Lung (tissue), 12 donors: ENCODE measurements around the gene ITFG2. TPM values are rescaled to one million over a fixed set of nuclear protein-coding genes. Genes with fewer than 3 reads are reported as not detected.

Experiments
- ATAC-seq: fragments of 200-7000 bp; cut with Tn5 transposase; one replicate; pipeline ENCODE4 v1.9.1; 2020; ENCODE audit warnings: moderate number of reproducible peaks; ENCODE audit not compliant: insufficient read depth, low FRiP score
- DNase-seq, 3 donors: peaks; one replicate each; pipeline ENCODE4 v3.0.0-alpha.2; 2013 to 2017
- H3K27ac ChIP-seq, 2 donors: one replicate each; pipeline ENCODE4 v1.5.1; 2013; ENCODE audit warnings: mild to moderate bottlenecking in 2 of 2, moderate library complexity in 2 of 2, control low read depth in 1 of 2, inconsistent platforms in 1 of 2, low read depth in 1 of 2, low read length in 1 of 2
- H3K27me3 ChIP-seq, 3 donors: one replicate each; pipeline ENCODE4 v1.5.1; 2013; ENCODE audit warnings: low read length in 2 of 3; ENCODE audit not compliant: control insufficient read depth in 3 of 3, insufficient read depth in 3 of 3
- H3K36me3 ChIP-seq, 4 donors: one replicate each; pipeline ENCODE4 v1.5.1; 2013; ENCODE audit warnings: low read length in 4 of 4, mild to moderate bottlenecking in 1 of 4, moderate library complexity in 1 of 4; ENCODE audit not compliant: control insufficient read depth in 4 of 4, insufficient read depth in 4 of 4
- H3K4me1 ChIP-seq, 5 donors: one replicate each; pipeline ENCODE4 v1.5.1; 2013; ENCODE audit warnings: low read length in 5 of 5, mild to moderate bottlenecking in 2 of 5, moderate library complexity in 1 of 5; ENCODE audit not compliant: control insufficient read depth in 5 of 5, insufficient read depth in 5 of 5
- H3K4me3 ChIP-seq: one replicate; pipeline ENCODE4 v1.5.1; 2013; ENCODE audit warnings: mild to moderate bottlenecking, control low read depth, moderate library complexity
- H3K9ac ChIP-seq, 2 donors: one replicate each; pipeline ENCODE4 v1.5.1; 2013; ENCODE audit warnings: low read length in 2 of 2, control low read depth in 1 of 2; ENCODE audit not compliant: insufficient read depth in 1 of 2
- H3K9me3 ChIP-seq, 4 donors: one replicate each; pipeline ENCODE4 v1.5.1; 2013; ENCODE audit warnings: low read length in 3 of 4, mild to moderate bottlenecking in 1 of 4, moderate library complexity in 1 of 4; ENCODE audit not compliant: control insufficient read depth in 4 of 4, insufficient read depth in 3 of 4
- WGBS, 2 donors: extraction: QIAGEN DNeasy Blood & Tissue Kit; methylation state at CpG; one replicate each; pipeline ENCODE4 v1.1.7; 2013; 5-methylcytosine and 5-hydroxymethylcytosine counted together
- polyA plus RNA-seq, 2 donors: library from polyadenylated mRNA; stranded (reverse); fragments of 200-250 nt; gene quantifications; one replicate each; pipeline ENCODE4 v1.2.1, GENCODE V29; 2013
- total RNA-seq, 2 donors: library from RNA; depleted of rRNA in 1 of 2; stranded (reverse); fragments of >200 nt in 1 of 2; gene quantifications; one replicate each; pipeline ENCODE4 v1.2.1, GENCODE V29; 2014 to 2021
- TF ChIP-seq, protein P1 (sequence below): IDR thresholded peaks from 2 replicates; pipeline ENCODE4 v1.5.1; 2012; ENCODE audit warnings: mild to moderate bottlenecking; ENCODE audit errors: control extremely low read depth, extremely low read depth
- donor health status: control.
- donor health status: control.
- donor health status: Bipolar disorder and iron deficiency.
- donor health status: healthy.
- donor health status: DM: yes; HTN: yes; CAD: no.

Gene ITFG2
- total and polyA plus RNA-seq, 4 donors, result 22.6 to 43.0 (median 32.7) TPM

DNA sequence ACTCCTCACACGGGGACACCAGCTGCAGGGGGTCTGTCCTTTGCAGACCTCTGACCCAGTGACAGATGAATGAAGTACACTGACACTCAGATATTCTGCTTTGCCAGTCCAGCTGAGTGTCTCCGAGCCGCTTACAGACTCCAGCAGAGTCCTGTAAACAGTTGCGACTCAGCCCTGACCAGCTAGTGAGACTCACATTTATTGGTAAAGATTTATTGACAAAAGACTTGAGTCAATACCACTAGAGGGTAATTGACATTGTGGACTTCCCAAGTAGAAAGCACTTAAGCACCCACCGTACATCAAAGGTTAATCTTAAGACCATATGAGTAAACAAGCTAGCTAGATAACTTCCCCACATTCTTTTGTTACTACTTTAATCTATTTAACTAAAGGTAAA lies 27.5 kb upstream of the ITFG2 start:
- no peak for ATAC-seq
- TF ChIP-seq, protein P1, sequence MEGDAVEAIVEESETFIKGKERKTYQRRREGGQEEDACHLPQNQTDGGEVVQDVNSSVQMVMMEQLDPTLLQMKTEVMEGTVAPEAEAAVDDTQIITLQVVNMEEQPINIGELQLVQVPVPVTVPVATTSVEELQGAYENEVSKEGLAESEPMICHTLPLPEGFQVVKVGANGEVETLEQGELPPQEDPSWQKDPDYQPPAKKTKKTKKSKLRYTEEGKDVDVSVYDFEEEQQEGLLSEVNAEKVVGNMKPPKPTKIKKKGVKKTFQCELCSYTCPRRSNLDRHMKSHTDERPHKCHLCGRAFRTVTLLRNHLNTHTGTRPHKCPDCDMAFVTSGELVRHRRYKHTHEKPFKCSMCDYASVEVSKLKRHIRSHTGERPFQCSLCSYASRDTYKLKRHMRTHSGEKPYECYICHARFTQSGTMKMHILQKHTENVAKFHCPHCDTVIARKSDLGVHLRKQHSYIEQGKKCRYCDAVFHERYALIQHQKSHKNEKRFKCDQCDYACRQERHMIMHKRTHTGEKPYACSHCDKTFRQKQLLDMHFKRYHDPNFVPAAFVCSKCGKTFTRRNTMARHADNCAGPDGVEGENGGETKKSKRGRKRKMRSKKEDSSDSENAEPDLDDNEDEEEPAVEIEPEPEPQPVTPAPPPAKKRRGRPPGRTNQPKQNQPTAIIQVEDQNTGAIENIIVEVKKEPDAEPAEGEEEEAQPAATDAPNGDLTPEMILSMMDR, result no peak
- no peak overlapping the region for H3K27ac ChIP-seq

DNA sequence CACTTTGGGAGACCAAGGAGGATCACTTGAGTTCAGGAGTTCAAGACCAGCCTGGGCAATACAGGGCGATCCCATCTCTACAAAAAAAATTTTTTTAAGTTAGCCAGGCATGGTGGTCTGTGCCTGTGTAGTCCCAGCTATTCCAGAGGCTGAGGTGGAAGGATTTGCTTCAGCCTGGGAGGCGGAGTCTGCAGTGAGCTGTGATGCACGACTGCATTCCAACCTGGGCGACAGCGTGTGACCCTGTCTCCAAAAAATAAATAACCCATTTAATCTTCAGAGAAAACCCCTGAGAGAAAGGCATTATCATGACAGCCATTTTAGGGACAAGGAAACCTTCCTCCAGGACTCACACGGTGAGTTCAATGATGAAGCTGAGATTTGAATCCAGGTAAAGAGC lies 21.4 kb upstream of the ITFG2 start:
- Histone ChIP-seq H3K27ac (no peak overlapping the region), H3K4me3 (no peak overlapping the region), H3K9ac (no peak overlapping the region), H3K4me1 (peaks cover 0 to 7% (median 0%) of the 10 kb centered on the region in 5 donors), H3K36me3 (no peaks in the 10 kb centered on the region), H3K9me3 (no peaks in the 10 kb centered on the region), H3K27me3 (peaks cover 0 to 8% (median 0%) of the 10 kb centered on the region in 3 donors)
- DNase-seq (no peak), ATAC-seq (no peak)
- 83 to 90% methylated on average over 6 of the region's 6 CpGs for WGBS, 2 donors
- TF ChIP-seq, protein P1, result no peak

More for the DNA sequence above, 27.5 kb upstream of the ITFG2 start:
- H3K4me3 ChIP-seq, result no peak overlapping the region
- peaks cover 0 to 9% (median 5%) of the 10 kb centered on the region in 5 donors for H3K4me1 ChIP-seq
- no peaks in the 10 kb centered on the region for H3K9me3 ChIP-seq
- WGBS, 2 donors, result 55 to 71% methylated on average over 5 of the region's 5 CpGs
- H3K36me3 ChIP-seq, result no peaks in the 10 kb centered on the region
- peaks cover 0 to 22% (median 10%) of the 10 kb centered on the region in 3 donors for H3K27me3 ChIP-seq
- no peak for DNase-seq
- no peak overlapping the region for H3K9ac ChIP-seq

DNA sequence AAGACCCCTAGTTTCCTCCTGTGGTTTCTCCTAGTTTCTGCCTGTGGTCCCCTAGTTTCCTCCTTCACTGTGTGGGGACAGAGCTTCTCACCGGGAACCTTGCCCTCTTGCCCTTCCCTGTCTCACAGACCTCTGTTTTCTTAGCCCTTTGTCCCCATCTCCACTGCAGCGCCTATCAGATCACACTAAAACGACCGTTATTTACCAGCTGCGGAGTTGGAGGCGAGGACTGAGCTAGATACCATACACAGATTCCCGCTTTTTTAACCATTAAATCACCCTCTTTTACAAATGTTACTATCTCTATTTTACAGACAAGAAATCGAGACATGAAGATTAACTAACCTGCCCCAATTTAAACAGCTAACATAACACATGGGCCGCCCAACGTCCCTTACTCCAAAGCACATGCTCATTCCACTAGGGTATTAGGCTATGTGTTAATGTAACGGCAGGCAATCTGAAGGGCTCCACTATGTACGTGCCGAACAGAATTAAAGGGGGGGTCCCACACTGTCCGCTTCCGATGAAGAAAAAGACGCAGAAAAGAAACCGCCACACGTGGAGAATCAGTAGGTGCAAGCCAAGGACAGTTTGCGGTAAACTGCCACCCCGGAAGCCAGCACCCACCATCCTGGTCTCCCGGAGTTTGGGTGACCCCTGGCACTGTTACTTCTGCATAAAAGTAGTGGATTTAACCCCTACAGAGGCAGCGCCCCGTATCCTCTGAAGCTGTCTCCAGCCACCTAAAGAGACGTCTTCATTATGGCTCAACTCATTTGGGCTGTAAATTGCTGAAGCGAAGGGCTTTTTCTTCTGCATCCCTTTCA lies 19.6 kb upstream of the ITFG2 start:
- peaks cover 0 to 8% (median 0%) of the 10 kb centered on the region in 3 donors for H3K27me3 ChIP-seq
- H3K27ac ChIP-seq, result no peak overlapping the region
- TF ChIP-seq, protein P1, result no peak
- WGBS, 2 donors, result 71 to 79% methylated on average over 25 of the region's 25 CpGs
- DNase-seq (no peak), ATAC-seq (no peak)
- H3K4me1 ChIP-seq, result peaks cover 0 to 17% (median 7%) of the 10 kb centered on the region in 5 donors
- H3K9me3 ChIP-seq, result no peaks in the 10 kb centered on the region
- H3K9ac ChIP-seq, result no peak overlapping the region
- peaks cover 0 to 5% (median 4%) of the 10 kb centered on the region in 4 donors for H3K36me3 ChIP-seq
- H3K4me3 ChIP-seq, result no peak overlapping the region
